Astrocyte (in vitro differentiated cells and primary cell): ENCODE data around the gene CTTNBP2NL. TPM values are rescaled to one million over a fixed set of nuclear protein-coding genes. Genes with fewer than 3 reads are reported as not detected.

Experiments
- DNase-seq: peaks from one replicate; pipeline ENCODE4 v3.0.0-alpha.2; 2010; ENCODE audit warnings: low read depth
- FAIRE-seq: peaks from 2 replicates; lab custom pipeline; 2011; peaks lifted over from hg19 to GRCh38; lab: Jason Lieb, UNC
- H2AFZ ChIP-seq: 2 replicates; pipeline ENCODE4 v1.6.0; 2012; ENCODE audit warnings: low read depth, low read length, inconsistent platforms
- H3K27ac ChIP-seq: 2 replicates; pipeline ENCODE4 v1.5.1; 2011; ENCODE audit warnings: low read depth, low read length, inconsistent platforms
- H3K27me3 ChIP-seq: 2 replicates; pipeline ENCODE4 v1.6.0; 2011; ENCODE audit warnings: low read length, inconsistent platforms; ENCODE audit not compliant: insufficient read depth
- H3K36me3 ChIP-seq: 2 replicates; pipeline ENCODE4 v1.5.1; 2011; ENCODE audit warnings: low read length, inconsistent platforms; ENCODE audit not compliant: insufficient read depth
- H3K4me1 ChIP-seq: 2 replicates; pipeline ENCODE4 v1.5.1; 2011; ENCODE audit warnings: low read length, inconsistent platforms; ENCODE audit not compliant: insufficient read depth
- H3K4me2 ChIP-seq: 2 replicates; pipeline ENCODE4 v1.6.0; 2012; ENCODE audit warnings: low read length, inconsistent platforms
- H3K4me3 ChIP-seq: 2 replicates; pipeline ENCODE4 v1.5.1; 2011; ENCODE audit warnings: low read depth, mild to moderate bottlenecking, low read length, inconsistent platforms; ENCODE audit not compliant: insufficient read depth
- H3K79me2 ChIP-seq: 2 replicates; pipeline ENCODE4 v1.6.0; 2012; ENCODE audit warnings: mild to moderate bottlenecking, low read length, inconsistent platforms; ENCODE audit not compliant: insufficient read depth
- H3K9ac ChIP-seq: 2 replicates; pipeline ENCODE4 v1.6.0; 2012; ENCODE audit warnings: mild to moderate bottlenecking, low read length, inconsistent platforms
- H3K9me3 ChIP-seq: 2 replicates; pipeline ENCODE4 v1.5.1; 2012; ENCODE audit warnings: low read depth, mild to moderate bottlenecking, low read length, inconsistent platforms; ENCODE audit not compliant: insufficient read depth
- H4K20me1 ChIP-seq: 2 replicates; pipeline ENCODE4 v1.6.0; 2012; ENCODE audit warnings: low read length, inconsistent platforms; ENCODE audit not compliant: insufficient read depth
- H3K27ac Mint-ChIP-seq: one replicate; pipeline ENCODE4 v1.8.0; 2021; ENCODE audit warnings: mild to moderate bottlenecking, mixed read lengths; ENCODE audit not compliant: unreplicated experiment
- H3K27me3 Mint-ChIP-seq: one replicate; pipeline ENCODE4 v1.8.0; 2021; ENCODE audit warnings: low read depth, mixed read lengths; ENCODE audit not compliant: unreplicated experiment
- H3K36me3 Mint-ChIP-seq: one replicate; pipeline ENCODE4 v1.8.0; 2021; ENCODE audit warnings: low read depth, mixed read lengths; ENCODE audit not compliant: unreplicated experiment
- H3K4me1 Mint-ChIP-seq: one replicate; pipeline ENCODE4 v1.8.0; 2021; ENCODE audit warnings: low read depth, mixed read lengths; ENCODE audit not compliant: unreplicated experiment
- H3K4me3 Mint-ChIP-seq: one replicate; pipeline ENCODE4 v1.8.0; 2021; ENCODE audit warnings: mild to moderate bottlenecking, moderate library complexity, mixed read lengths; ENCODE audit not compliant: unreplicated experiment
- H3K9me3 Mint-ChIP-seq: one replicate; pipeline ENCODE4 v1.8.0; 2021; ENCODE audit warnings: mild to moderate bottlenecking, mixed read lengths; ENCODE audit not compliant: unreplicated experiment
- EZH2 ChIP-seq: IDR thresholded peaks from 2 replicates; pipeline ENCODE4 v1.6.1; 2012; ENCODE audit warnings: mild to moderate bottlenecking, low read length, inconsistent platforms; ENCODE audit not compliant: insufficient read depth
- total RNA-seq: library from RNA; stranded (reverse); gene quantifications from 2 replicates; pipeline ENCODE4 v1.2.1, GENCODE V29; 2021
- TF ChIP-seq, protein P1 (sequence below): IDR thresholded peaks from 2 replicates; pipeline ENCODE4 v1.5.1; 2011; ENCODE audit warnings: low read depth, mild to moderate bottlenecking, inconsistent platforms, low read length, moderate library complexity; ENCODE audit not compliant: insufficient read depth

The CTTNBP2NL gene
- total RNA-seq, 1 donor from 2014 or later = 91.9 TPM

- peak overlapping the region; percentile 92 for H3K27ac ChIP-seq
- no peak overlapping the region for H3K27ac Mint-ChIP-seq
- FAIRE-seq (no peak), DNase-seq (no peak)
- peaks cover 22% of the 10 kb centered on the region for H3K4me1 Mint-ChIP-seq
- no peak for TF ChIP-seq EZH2
- TF ChIP-seq, protein P1, sequence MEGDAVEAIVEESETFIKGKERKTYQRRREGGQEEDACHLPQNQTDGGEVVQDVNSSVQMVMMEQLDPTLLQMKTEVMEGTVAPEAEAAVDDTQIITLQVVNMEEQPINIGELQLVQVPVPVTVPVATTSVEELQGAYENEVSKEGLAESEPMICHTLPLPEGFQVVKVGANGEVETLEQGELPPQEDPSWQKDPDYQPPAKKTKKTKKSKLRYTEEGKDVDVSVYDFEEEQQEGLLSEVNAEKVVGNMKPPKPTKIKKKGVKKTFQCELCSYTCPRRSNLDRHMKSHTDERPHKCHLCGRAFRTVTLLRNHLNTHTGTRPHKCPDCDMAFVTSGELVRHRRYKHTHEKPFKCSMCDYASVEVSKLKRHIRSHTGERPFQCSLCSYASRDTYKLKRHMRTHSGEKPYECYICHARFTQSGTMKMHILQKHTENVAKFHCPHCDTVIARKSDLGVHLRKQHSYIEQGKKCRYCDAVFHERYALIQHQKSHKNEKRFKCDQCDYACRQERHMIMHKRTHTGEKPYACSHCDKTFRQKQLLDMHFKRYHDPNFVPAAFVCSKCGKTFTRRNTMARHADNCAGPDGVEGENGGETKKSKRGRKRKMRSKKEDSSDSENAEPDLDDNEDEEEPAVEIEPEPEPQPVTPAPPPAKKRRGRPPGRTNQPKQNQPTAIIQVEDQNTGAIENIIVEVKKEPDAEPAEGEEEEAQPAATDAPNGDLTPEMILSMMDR = no peak
- H3K4me2 ChIP-seq = no peak overlapping the region
- H3K79me2 ChIP-seq = peaks cover 55% of the 10 kb centered on the region
- peaks cover 7% of the 10 kb centered on the region for H3K36me3 Mint-ChIP-seq
- H3K4me1 ChIP-seq = peaks cover 23% of the 10 kb centered on the region
- no peak overlapping the region for H3K9ac ChIP-seq
- no peaks in the 10 kb centered on the region for H3K27me3 ChIP-seq
- peaks cover 8% of the 10 kb centered on the region for H3K36me3 ChIP-seq
- no peaks in the 10 kb centered on the region for H3K9me3 Mint-ChIP-seq
- H3K27me3 Mint-ChIP-seq = no peaks in the 10 kb centered on the region
- no peak overlapping the region for H2AFZ ChIP-seq
- no peaks in the 10 kb centered on the region for H3K9me3 ChIP-seq
- peaks cover 25% of the 10 kb centered on the region for H4K20me1 ChIP-seq
- H3K4me3 Mint-ChIP-seq = no peak overlapping the region
- H3K4me3 ChIP-seq = no peak overlapping the region
Observed at GRCh38 chr1:112446411-112446810, 50.4 kb downstream of the CTTNBP2NL start.

GRCh38 chr1:112448904-112449629, 53.1 kb downstream of the CTTNBP2NL start:
- H4K20me1 ChIP-seq = peaks cover 37% of the 10 kb centered on the region
- H3K36me3 ChIP-seq = peaks cover 11% of the 10 kb centered on the region
- H3K4me2 ChIP-seq = no peak overlapping the region
- no peaks in the 10 kb centered on the region for H3K27me3 ChIP-seq
- H3K27ac Mint-ChIP-seq = no peak overlapping the region
- no peak for FAIRE-seq
- TF ChIP-seq, protein P1 = no peak
- TF ChIP-seq EZH2 = no peak
- H3K4me1 ChIP-seq = peaks cover 17% of the 10 kb centered on the region
- H3K9ac ChIP-seq = no peak overlapping the region
- H3K4me3 Mint-ChIP-seq = no peak overlapping the region
- H3K27me3 Mint-ChIP-seq = no peaks in the 10 kb centered on the region
- peaks cover 48% of the 10 kb centered on the region for H3K79me2 ChIP-seq
- no peak for DNase-seq
- H3K27ac ChIP-seq = no peak overlapping the region
- peaks cover 19% of the 10 kb centered on the region for H3K4me1 Mint-ChIP-seq
- no peaks in the 10 kb centered on the region for H3K9me3 ChIP-seq
- no peak overlapping the region for H2AFZ ChIP-seq
- H3K36me3 Mint-ChIP-seq = peaks cover 6% of the 10 kb centered on the region
- H3K4me3 ChIP-seq = no peak overlapping the region
- no peaks in the 10 kb centered on the region for H3K9me3 Mint-ChIP-seq

DNA sequence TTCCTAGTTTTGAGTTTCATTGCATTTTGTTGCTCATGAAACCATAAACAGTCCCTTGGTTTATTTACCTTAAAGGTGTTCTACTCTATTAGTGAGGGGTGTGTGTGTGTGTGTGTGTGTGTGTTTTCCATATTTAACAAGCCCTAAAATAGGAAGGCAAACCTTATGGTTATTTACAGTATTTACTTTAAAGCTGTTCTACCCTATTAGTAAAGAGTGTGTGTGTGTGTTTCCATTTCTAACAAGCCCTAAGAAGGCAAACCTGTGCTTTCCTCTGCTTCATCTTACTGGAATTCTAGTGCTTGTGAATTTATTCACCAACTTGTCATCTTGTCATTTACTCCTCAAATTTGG, 53.6 kb downstream of the CTTNBP2NL start:
- TF ChIP-seq, protein P1 = no peak
- no peak for TF ChIP-seq EZH2
- Histone ChIP-seq H3K36me3 (peaks cover 15% of the 10 kb centered on the region), H3K9me3 (no peaks in the 10 kb centered on the region), H3K4me2 (no peak overlapping the region), H3K9ac (no peak overlapping the region), H4K20me1 (peaks cover 37% of the 10 kb centered on the region), H3K79me2 (peaks cover 47% of the 10 kb centered on the region), H3K4me3 (no peak overlapping the region), H3K27ac (no peak overlapping the region), H3K27me3 (no peaks in the 10 kb centered on the region), H3K4me1 (peaks cover 14% of the 10 kb centered on the region), H2AFZ (no peak overlapping the region)
- H3K27me3 Mint-ChIP-seq = no peaks in the 10 kb centered on the region
- FAIRE-seq = peak; percentile 9
- H3K27ac Mint-ChIP-seq = peak overlapping the region; percentile 12
- no peak for DNase-seq
- H3K4me1 Mint-ChIP-seq = peaks cover 19% of the 10 kb centered on the region
- no peaks in the 10 kb centered on the region for H3K9me3 Mint-ChIP-seq
- H3K36me3 Mint-ChIP-seq = peaks cover 11% of the 10 kb centered on the region
- H3K4me3 Mint-ChIP-seq = no peak overlapping the region
